ENCODE measurements around the gene MKNK2. TPM values are rescaled to one million over a fixed set of nuclear protein-coding genes. Genes with fewer than 3 reads are reported as not detected.

Gene MKNK2
- total and polyA plus RNA-seq, 11 donors: 110 to 318 (median 155) TPM

GRCh38 chr19:2079865-2080301, 28.8 kb upstream of the MKNK2 start:
- intact Hi-C loops (cut with DNase I): loop anchor here in 2 of 10 donors (5.0 to 10.0 kb wide), 2 partner anchors 145 to 153 kb away; no protein-coding TSS in a partner anchor
- Histone ChIP-seq H3K4me3 (no peak overlapping the region), H3K9me3 (no peaks in the 10 kb centered on the region), H3K27ac (no peak overlapping the region), H3K4me1 (peaks cover 0 to 48% (median 7%) of the 10 kb centered on the region in 12 donors), H3K27me3 (no peaks in the 10 kb centered on the region), H3K36me3 (peaks cover 0 to 93% (median 74%) of the 10 kb centered on the region in 9 donors)
- DNase-seq (no peak), ATAC-seq (peak in 1 of 4 donors; percentile 8)
- 89 to 90% (median 90%) methylated on average over 20 to 23 of the region's 23 CpGs; no CpG with 5 or more reads in 1 of the 4 donors for WGBS, 4 donors
- TF ChIP-seq CTCF (IDR thresholded peaks at IDR 0.05) (no peak), POLR2A (IDR thresholded peaks at IDR 0.05) (no peak)

- H3K36me3 ChIP-seq: peaks cover 0 to 93% (median 74%) of the 10 kb centered on the region in 9 donors
Measured at GRCh38 chr19:2079076-2079864, 28.2 kb upstream of the MKNK2 start.

GRCh38 chr19:2077833-2078619, 27.0 kb upstream of the MKNK2 start:
- ATAC-seq: no peak
- H3K9me3 ChIP-seq: no peaks in the 10 kb centered on the region
- H3K27me3 ChIP-seq: no peaks in the 10 kb centered on the region
- peaks cover 0 to 94% (median 77%) of the 10 kb centered on the region in 9 donors for H3K36me3 ChIP-seq
- intact Hi-C loops (cut with DNase I): loop anchor here in 2 of 10 donors (5.0 to 10.0 kb wide), 2 partner anchors 143 to 151 kb away; no protein-coding TSS in a partner anchor
- 95 to 96% (median 96%) methylated on average over 34 to 44 of the region's 44 CpGs for WGBS, 4 donors
- TF ChIP-seq POLR2A (IDR thresholded peaks at IDR 0.05) (no peak), CTCF (IDR thresholded peaks at IDR 0.05) (no peak)
- H3K27ac ChIP-seq: no peak overlapping the region
- peaks cover 0 to 46% (median under 1%) of the 10 kb centered on the region in 12 donors for H3K4me1 ChIP-seq
- no peak overlapping the region for H3K4me3 ChIP-seq
- DNase-seq: no peak

More at GRCh38 chr19:2079076-2079864, 28.2 kb upstream of the MKNK2 start:
- WGBS, 4 donors: 89 to 93% (median 93%) methylated on average over 28 to 32 of the region's 32 CpGs
- intact Hi-C loops (cut with DNase I): loop anchor here in 2 of 10 donors (5.0 to 10.0 kb wide), 2 partner anchors 144 to 152 kb away; no protein-coding TSS in a partner anchor
- DNase-seq: no peak
- Histone ChIP-seq H3K27ac (no peak overlapping the region), H3K4me3 (no peak overlapping the region), H3K9me3 (no peaks in the 10 kb centered on the region), H3K4me1 (peaks cover 0 to 47% (median 7%) of the 10 kb centered on the region in 12 donors), H3K27me3 (no peaks in the 10 kb centered on the region)
- no peak for ATAC-seq
- TF ChIP-seq CTCF (IDR thresholded peaks at IDR 0.05) (no peak), POLR2A (IDR thresholded peaks at IDR 0.05) (no peak)
